Stimulated activated CD4-positive, alpha-beta T cell treated with anti-CD3 and anti-CD28 coated beads, Interleukin-2, amount 100 ng/mL, for 48 hours (primary cell): Measurements from ENCODE around the gene GNB1.
"Not testable (repeated sequence)": the region's sequence is repeated elsewhere in the genome, so short reads cannot be mapped to it uniquely, and the experiment has no call there.

ENCODE experiments used
- DNase-seq, 2 donors: peaks; one replicate each; pipeline ENCODE4 v3.0.0-alpha.2; 2020

GNB1 gene

DNA sequence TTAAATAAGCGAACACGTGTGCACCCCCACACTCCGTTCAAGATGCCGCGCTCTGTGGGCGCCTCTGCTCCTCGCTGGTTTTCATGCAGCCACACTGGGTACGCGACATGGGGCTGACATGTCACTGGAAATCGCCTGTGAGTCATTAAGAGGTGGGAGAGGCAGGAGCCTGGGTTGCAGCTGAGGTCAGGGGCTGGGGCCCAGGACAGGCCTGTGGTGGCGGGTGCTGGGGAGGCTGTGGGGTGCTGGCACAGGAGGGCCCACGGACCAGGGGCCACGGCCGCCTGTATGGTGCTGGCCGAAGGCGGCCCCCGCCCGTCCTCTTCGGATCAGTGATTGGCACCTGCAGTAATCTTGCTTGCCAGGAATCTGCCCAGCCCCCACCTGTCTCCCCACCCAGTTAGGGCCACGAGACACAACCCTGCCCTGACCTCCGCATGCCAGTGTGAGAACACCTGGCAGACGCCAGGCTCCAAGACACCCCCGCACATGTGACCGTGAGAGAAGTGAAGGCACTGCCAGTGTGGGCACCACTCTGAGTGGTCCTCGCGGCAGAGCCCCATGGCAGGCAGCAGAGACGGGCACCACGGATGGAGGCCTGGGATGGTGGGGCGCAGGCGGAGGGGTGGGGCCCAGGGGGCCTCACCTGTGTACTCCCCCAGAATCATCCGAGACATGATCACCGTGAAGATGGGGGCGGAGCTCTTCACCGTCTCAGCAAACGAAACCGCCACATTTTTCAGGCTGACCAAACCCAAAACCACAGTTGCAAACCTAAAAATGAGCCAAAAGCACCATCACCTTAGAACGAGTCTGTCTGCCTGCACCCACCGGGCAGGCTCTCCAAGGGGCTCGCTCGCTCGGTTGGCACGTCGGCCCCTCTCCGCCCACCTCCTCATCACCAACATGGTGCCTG is 153.0 kb downstream of the GNB1 start:
- not testable (repeated sequence) for DNase-seq
